Measurements from ENCODE around the gene VKORC1L1.

GRCh38 chr7:65955718-65956117, 82.8 kb downstream of the VKORC1L1 start:
- TF ChIP-seq CTCF (IDR thresholded peaks at IDR 0.05; ENCODE audit: low read depth, low read length) (no peak), EZH2phosphoT487 (IDR thresholded peaks at IDR 0.05; ENCODE audit: low read depth) (no peak)

All from OCI-LY3 (cell line).